ENCODE data around the gene SLC35F5.

SLC35F5 gene, protein sequence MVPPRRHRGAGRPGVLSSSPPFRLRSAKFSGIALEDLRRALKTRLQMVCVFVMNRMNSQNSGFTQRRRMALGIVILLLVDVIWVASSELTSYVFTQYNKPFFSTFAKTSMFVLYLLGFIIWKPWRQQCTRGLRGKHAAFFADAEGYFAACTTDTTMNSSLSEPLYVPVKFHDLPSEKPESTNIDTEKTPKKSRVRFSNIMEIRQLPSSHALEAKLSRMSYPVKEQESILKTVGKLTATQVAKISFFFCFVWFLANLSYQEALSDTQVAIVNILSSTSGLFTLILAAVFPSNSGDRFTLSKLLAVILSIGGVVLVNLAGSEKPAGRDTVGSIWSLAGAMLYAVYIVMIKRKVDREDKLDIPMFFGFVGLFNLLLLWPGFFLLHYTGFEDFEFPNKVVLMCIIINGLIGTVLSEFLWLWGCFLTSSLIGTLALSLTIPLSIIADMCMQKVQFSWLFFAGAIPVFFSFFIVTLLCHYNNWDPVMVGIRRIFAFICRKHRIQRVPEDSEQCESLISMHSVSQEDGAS

DNA sequence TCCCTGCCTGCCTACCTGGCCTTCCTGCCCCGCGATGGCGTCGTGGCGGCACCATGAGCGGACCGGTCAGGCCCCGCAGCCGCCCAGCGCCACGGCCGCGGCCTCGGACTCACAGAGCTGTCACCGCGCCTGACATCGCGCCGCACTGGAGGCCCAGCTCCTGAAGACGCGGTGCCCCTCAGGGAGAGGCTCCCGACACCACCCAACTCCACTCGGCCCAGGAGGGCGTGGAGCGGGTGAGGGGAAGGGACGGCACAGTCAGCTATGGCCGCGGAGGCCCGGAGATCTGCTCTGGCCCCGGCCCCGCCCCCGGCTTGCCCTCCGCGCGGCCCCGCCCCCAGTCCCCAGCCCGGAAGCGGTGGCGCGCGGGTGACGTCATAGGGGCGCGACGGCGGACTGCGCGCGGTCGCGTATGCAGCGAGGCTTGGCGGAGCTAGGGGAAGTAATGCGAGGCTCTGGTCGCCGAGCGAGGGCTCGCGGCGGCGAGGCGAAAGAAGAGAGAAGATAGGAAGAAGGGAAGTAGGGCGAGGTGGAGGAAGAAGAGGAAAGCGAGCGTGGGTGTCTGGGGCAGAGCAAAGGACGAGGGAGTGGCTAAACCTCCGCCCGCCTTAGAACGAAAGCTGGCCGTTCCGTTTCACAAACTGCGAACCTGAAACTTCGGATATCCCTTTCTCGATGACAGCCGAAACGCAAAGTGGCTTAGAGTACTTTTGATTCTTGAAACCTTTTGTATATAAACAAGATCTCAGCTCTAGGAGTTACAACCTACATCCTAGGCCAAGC is at the start of gene SLC35F5:
TSS of gene SLC35F5 (minus strand) at position 288 of the 783 bp plus-strand sequence. CDS start at position 55, 233 bp downstream.
- TF ChIP-seq, protein P1, sequence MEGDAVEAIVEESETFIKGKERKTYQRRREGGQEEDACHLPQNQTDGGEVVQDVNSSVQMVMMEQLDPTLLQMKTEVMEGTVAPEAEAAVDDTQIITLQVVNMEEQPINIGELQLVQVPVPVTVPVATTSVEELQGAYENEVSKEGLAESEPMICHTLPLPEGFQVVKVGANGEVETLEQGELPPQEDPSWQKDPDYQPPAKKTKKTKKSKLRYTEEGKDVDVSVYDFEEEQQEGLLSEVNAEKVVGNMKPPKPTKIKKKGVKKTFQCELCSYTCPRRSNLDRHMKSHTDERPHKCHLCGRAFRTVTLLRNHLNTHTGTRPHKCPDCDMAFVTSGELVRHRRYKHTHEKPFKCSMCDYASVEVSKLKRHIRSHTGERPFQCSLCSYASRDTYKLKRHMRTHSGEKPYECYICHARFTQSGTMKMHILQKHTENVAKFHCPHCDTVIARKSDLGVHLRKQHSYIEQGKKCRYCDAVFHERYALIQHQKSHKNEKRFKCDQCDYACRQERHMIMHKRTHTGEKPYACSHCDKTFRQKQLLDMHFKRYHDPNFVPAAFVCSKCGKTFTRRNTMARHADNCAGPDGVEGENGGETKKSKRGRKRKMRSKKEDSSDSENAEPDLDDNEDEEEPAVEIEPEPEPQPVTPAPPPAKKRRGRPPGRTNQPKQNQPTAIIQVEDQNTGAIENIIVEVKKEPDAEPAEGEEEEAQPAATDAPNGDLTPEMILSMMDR (IDR thresholded peaks at IDR 0.05; ENCODE audit: low read depth, low read length), result no peak
- H3K4me3 ChIP-seq (replicated peaks in 1 of 2; ENCODE audit: low read depth in 2 of 2, low read length in 2 of 2), result peak within 1 kb of the TSS; percentile 92 to 99

DNA sequence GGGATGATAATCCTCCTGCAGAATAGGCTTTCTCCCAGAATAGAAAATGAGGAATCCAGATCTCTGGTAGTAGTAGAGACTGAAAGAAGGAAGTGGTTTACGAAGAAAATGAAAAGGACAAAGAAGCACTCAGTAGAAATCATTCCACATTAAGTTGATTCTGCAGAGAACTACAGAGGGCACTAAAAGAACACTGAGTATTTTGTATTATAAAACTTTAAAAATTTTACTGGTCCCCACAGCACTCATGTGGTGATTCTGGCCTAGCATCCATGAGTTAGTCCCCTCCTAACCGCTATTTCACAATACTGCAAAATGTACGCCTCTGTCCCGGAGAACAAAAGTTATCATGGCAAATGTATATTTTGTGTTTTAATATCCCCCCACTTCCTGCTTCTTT is 42.9 kb upstream of the SLC35F5 start:
- no peak overlapping the region for H3K4me3 ChIP-seq (replicated peaks in 1 of 2; ENCODE audit: low read depth in 2 of 2, low read length in 2 of 2)
- TF ChIP-seq, protein P1 (IDR thresholded peaks at IDR 0.05; ENCODE audit: low read depth, low read length), result no peak
- DNase-seq (ENCODE audit: low read depth in 2 of 2), result peak in 1 of 2 donors; percentile 13

More for the DNA sequence above, at the start of gene SLC35F5:
- peak; percentile 90 to 94 for DNase-seq (ENCODE audit: low read depth in 2 of 2)

DNA sequence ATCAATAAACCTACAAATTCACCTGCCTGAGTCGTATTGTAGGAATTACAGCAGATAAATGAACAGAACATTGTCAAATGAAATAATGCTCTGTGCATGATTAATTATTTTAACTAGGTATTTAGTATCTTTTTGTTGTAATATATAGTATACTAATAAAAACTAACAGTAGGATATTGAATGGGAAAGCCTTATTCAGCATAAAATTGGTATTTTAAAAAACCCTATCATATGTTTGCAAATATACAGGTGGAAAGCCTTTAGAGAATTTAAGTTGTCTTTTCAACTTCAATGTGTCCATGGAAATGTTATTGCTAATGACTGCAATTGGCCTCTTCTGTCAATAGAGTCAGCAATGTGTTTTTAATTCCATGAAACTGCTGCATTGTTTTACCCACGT is 40.8 kb upstream of the SLC35F5 start:
- TF ChIP-seq, protein P1 (IDR thresholded peaks at IDR 0.05; ENCODE audit: low read depth, low read length), result no peak
- no peak overlapping the region for H3K4me3 ChIP-seq (replicated peaks in 1 of 2; ENCODE audit: low read depth in 2 of 2, low read length in 2 of 2)
- DNase-seq (ENCODE audit: low read depth in 2 of 2), result no peak

DNA sequence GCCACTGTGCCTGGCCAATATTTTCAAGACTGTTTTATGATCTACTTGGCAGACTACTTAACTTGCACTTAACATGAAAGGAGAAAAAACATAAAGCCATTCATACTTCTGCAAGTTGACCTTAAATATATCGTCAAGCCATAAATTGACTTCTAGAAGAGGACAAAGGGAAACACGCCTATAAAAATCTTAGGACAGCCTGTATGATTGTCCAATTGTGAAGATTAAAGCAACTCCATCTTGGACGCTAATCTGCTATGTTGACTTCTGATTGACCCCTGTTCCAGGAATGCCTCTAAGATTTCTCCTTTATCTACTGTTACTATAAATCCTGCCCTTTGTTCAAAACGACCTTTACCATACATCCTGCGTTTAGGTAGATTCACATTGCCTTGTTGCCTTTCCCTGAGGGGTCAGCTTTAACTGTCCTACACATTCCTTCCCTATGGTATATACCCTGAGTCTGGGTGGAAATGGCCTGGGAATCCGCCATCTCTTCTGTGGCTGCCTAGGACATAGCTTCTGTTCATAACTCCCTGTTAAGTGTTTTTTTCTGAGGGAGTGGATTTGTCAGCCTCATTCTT is 40.2 kb upstream of the SLC35F5 start:
- DNase-seq (ENCODE audit: low read depth in 2 of 2), result no peak
- TF ChIP-seq, protein P1 (IDR thresholded peaks at IDR 0.05; ENCODE audit: low read depth, low read length), result no peak

DNA sequence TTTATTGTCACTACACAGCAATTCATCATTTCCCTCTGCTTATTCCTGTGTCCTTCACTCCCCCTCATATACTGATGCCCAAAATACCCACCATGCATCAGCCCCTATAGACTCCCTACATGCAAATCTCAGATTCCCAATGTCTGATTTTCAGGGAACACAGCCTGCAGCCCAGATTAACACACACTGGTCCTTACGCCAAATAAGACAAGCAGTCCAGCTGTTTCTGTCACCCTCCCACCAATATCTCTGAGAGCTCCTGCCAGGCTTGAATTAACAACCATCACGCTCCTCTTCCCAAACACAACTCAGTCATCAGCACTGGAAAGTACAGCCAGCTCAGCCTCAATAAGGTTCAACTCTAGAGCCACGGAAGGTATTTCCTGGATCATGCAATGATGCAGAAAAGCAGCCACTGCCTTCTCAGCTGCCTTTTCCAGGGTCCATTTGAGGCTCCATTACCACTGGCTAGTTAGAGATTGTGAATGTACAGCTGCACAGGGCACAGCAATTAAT is 39.0 kb upstream of the SLC35F5 start:
- DNase-seq (ENCODE audit: low read depth in 2 of 2), result peak in 1 of 2 donors; percentile 51
- TF ChIP-seq, protein P1 (IDR thresholded peaks at IDR 0.05; ENCODE audit: low read depth, low read length), result no peak

More for the DNA sequence above, 40.2 kb upstream of the SLC35F5 start:
- no peak overlapping the region for H3K4me3 ChIP-seq (replicated peaks in 1 of 2; ENCODE audit: low read depth in 2 of 2, low read length in 2 of 2)

More for the DNA sequence above, 39.0 kb upstream of the SLC35F5 start:
- no peak overlapping the region for H3K4me3 ChIP-seq (replicated peaks in 1 of 2; ENCODE audit: low read depth in 2 of 2, low read length in 2 of 2)
